Thoracic aorta (tissue), 2 donors: ENCODE measurements around the gene KRT8. TPM values are rescaled to one million over a fixed set of nuclear protein-coding genes. Genes with fewer than 3 reads are reported as not detected.

Experiments used
- ATAC-seq: fragments of 150-250 bp; one replicate; pipeline ENCODE4 v1.8.0; 2017; ENCODE audit warnings: low read depth; ENCODE audit not compliant: insufficient number of reproducible peaks, low FRiP score
- DNase-seq: peaks from one replicate; pipeline ENCODE4 v3.0.0-alpha.2; 2020; ENCODE audit warnings: low spot score
- H3K27ac ChIP-seq, 2 donors: fragments of 200-600 bp; sonication (generic); 1 replicate in 1 of 2; 2 replicates in 1 of 2; pipeline ENCODE4 v1.5.1; 2016; ENCODE audit warnings: mild to moderate bottlenecking in 2 of 2, moderate library complexity in 2 of 2
- H3K27me3 ChIP-seq: fragments of 200-600 bp; sonication (generic); replicated peaks from 2 replicates; pipeline ENCODE4 v1.6.0; 2016; ENCODE audit warnings: mild to moderate bottlenecking; ENCODE audit not compliant: insufficient read depth
- H3K36me3 ChIP-seq: fragments of 200-600 bp; sonication (generic); one replicate; pipeline ENCODE4 v1.5.1; 2016
- H3K4me1 ChIP-seq, 2 donors: fragments of 200-600 bp; sonication (generic); 1 replicate in 1 of 2; 2 replicates in 1 of 2; pipeline versions ENCODE4 v1.5.1 to v1.6.0; 2016; ENCODE audit warnings: low read depth in 2 of 2, mild to moderate bottlenecking in 1 of 2; ENCODE audit not compliant: control insufficient read depth in 1 of 2
- H3K4me3 ChIP-seq: fragments of 200-600 bp; sonication (generic); 2 replicates; pipeline ENCODE4 v1.5.1; 2016; ENCODE audit warnings: mild to moderate bottlenecking
- H3K9me3 ChIP-seq: fragments of 200-600 bp; sonication (generic); 2 replicates; pipeline ENCODE4 v1.5.1; 2016
- CTCF ChIP-seq: fragments of 200-600 bp; sonication (generic); IDR thresholded peaks from one replicate; pipeline ENCODE4 v1.5.1; 2019; ENCODE audit warnings: antibody characterized with exemption
- total RNA-seq, 2 donors: library from RNA; depleted of rRNA; stranded (reverse); fragments of >200 nt; gene quantifications; one replicate each; pipeline versions ENCODE4 v1.1.0 to v1.2.3, GENCODE V29; 2016

KRT8 gene
- total RNA-seq, 2 donors from 2014 or later: 130 to 175 TPM

DNA sequence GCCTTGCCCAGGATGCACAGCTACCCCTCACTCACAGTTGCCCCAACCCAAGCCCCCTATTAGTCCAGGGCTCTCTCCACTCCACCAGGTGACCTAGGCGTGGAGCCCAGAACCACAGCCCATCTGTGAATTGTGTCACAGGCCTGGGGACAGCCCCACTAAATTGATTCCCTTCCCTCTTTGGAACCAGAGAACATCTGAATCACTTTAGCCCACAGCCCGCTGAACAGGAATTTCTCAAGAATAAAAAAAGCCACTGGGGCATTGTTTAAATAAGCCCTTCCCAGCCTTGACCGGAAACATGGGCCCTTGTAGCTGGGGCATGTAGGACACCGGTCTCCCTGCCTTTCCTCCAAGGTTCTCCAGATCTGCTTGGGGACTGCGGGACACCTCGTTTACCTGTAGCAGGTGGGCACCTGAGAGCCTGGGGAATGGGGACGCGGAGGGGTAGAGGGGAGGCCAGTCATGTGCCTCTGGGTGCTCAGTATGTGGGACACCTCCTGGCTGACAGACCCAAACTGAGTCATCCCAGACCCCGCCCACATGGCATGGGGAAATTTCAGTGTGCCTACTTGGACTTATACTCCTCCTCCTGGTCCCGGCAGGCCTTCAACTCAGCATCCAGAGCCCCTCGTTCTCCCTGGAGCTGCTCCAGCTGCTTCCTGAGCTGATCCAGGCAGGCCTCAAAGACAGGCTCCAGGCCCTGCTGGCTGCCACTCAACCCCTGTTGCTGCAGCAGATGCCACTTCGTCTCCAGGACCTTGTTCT lies 57.4 kb downstream of the KRT8 start:
- Histone ChIP-seq H3K4me1 (no peaks in the 10 kb centered on the region), H3K27ac (no peak overlapping the region), H3K4me3 (no peak overlapping the region), H3K27me3 (no peaks in the 10 kb centered on the region), H3K36me3 (no peaks in the 10 kb centered on the region), H3K9me3 (no peaks in the 10 kb centered on the region)
- TF ChIP-seq CTCF: no peak
- DNase-seq: no peak
- no peak for ATAC-seq

Other genes starting within 250 kb of the KRT8 start
- gene KRT1, start 224.7 kb downstream of the KRT8 start, total RNA-seq: 1 to 10 TPM in 1 of 2 donors, not detected in 1; 3.5 TPM
- gene KRT77, start 201.6 kb downstream of the KRT8 start, total RNA-seq: under 1 TPM in 1 of 2 donors, not detected in 1; 0.41 TPM
- gene KRT76, start 127.7 kb downstream of the KRT8 start, total RNA-seq: not detected
- gene KRT3, start 109.0 kb downstream of the KRT8 start, total RNA-seq: not detected
- not detected for gene KRT4, start 91.0 kb downstream of the KRT8 start, total RNA-seq
- gene KRT79, start 70.8 kb downstream of the KRT8 start, total RNA-seq: not detected
- gene KRT78, start 56.1 kb downstream of the KRT8 start, total RNA-seq: not detected
- 10 to 100 TPM; 21.5 to 38.3 TPM for gene KRT18, start 44.0 kb upstream of the KRT8 start, total RNA-seq
- 100 to 1,000 TPM; 279 to 338 TPM for gene EIF4B, start 101.4 kb upstream of the KRT8 start, total RNA-seq
- 100 to 1,000 TPM; 292 to 307 TPM for gene TNS2, start 145.0 kb upstream of the KRT8 start, total RNA-seq
- 10 to 100 TPM; 68.0 to 94.8 TPM for gene SPRYD3, start 174.3 kb upstream of the KRT8 start, total RNA-seq
- gene IGFBP6, start 192.6 kb upstream of the KRT8 start, total RNA-seq: 1,000 to 10,000 TPM; 1,999 to 2,150 TPM
- under 1 TPM; 0.81 to 0.99 TPM for gene SOAT2, start 198.4 kb upstream of the KRT8 start, total RNA-seq